ENCODE measurements around the gene KDM4E. TPM values are rescaled to one million over a fixed set of nuclear protein-coding genes. Genes with fewer than 3 reads are reported as not detected.
A peak's percentile ranks its signal among the peaks of the same experiment; 100 is the strongest.

KDM4E gene
- total RNA-seq, 2 donors from 2014 or later = not detected

DNA sequence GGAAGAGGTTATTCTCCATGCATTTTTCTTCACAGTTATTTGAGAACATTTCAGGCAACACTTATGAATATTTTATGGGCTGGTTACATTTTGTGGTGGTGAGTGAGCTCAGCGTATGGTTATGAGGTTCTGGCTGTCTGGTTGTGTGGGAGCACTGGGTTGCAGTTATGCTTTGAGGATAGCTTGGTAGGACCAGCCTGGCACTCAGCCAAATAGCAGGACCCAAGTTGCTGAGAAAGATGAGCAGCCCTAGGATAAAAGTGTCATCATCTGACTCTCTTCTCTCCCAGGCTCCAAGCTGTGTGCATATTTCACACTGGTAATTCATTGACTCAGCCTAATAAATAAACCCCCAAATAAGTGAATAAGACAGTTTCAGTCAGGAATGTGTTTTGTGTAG is 33.6 kb downstream of the KDM4E start:
- Mint-ChIP-seq H3K4me1 (no peaks in the 10 kb centered on the region), H3K4me3 (no peak overlapping the region), H3K36me3 (ENCODE audit: low read depth) (no peaks in the 10 kb centered on the region), H3K27me3 (peaks cover 55% of the 10 kb centered on the region), H3K27ac (no peak overlapping the region)
- ATAC-seq (no peak), DNase-seq (no peak)
- no peaks in the 10 kb centered on the region for H3K9me3 ChIP-seq (ENCODE audit: control insufficient read depth, low read length, poor library complexity, severe bottlenecking)

DNA sequence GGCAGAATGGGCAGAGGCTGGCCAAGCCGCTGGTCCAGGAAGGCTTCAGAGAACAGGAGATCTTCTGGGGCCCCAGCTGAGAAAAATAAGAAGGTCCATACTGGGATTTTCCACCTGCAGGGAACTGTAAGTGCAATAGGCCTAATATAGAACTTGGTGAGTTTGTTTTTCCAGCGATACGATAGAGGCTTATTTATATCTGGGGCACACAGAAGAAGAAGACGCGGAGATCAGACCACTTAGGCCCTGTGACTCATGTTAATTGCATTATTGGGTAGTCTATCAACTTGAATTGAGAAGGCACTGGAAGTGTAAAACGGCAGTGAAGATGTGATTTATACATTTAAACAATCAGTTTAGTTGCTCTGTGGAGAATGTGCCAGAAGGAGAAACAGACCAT is 34.0 kb downstream of the KDM4E start:
- H3K27me3 Mint-ChIP-seq = peaks cover 51% of the 10 kb centered on the region

DNA sequence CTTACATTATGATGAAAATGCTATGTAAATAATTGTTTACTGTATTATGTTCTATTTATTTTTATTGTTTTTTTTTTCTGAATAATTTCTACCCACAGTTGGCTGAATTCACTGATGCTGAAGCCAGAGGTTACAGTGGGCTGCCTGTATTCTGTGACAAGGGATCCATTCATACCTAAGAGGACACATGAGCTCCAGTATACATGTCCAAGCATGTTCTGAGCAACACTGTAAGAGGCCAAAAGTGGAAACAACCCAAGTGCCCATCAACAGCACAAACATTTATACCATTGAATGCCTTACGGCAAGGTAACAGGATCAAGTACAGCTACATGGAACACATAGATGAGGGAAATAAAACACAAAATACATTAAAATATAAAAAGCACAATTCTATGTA is 40.3 kb downstream of the KDM4E start:
- peaks cover 13% of the 10 kb centered on the region for H3K4me1 Mint-ChIP-seq
- H3K9me3 ChIP-seq (ENCODE audit: control insufficient read depth, low read length, poor library complexity, severe bottlenecking) = no peaks in the 10 kb centered on the region
- peaks cover 16% of the 10 kb centered on the region for H3K27me3 Mint-ChIP-seq
- H3K4me3 Mint-ChIP-seq = no peak overlapping the region
- no peak overlapping the region for H3K27ac Mint-ChIP-seq
- DNase-seq (no peak), ATAC-seq (no peak)
- peaks cover 5% of the 10 kb centered on the region for H3K36me3 Mint-ChIP-seq (ENCODE audit: low read depth)

More for the DNA sequence above, 34.0 kb downstream of the KDM4E start:
- Mint-ChIP-seq H3K4me1 (no peaks in the 10 kb centered on the region), H3K27ac (no peak overlapping the region), H3K4me3 (no peak overlapping the region), H3K36me3 (ENCODE audit: low read depth) (no peaks in the 10 kb centered on the region)
- no peaks in the 10 kb centered on the region for H3K9me3 ChIP-seq (ENCODE audit: control insufficient read depth, low read length, poor library complexity, severe bottlenecking)
- ATAC-seq (no peak), DNase-seq (no peak)

DNA sequence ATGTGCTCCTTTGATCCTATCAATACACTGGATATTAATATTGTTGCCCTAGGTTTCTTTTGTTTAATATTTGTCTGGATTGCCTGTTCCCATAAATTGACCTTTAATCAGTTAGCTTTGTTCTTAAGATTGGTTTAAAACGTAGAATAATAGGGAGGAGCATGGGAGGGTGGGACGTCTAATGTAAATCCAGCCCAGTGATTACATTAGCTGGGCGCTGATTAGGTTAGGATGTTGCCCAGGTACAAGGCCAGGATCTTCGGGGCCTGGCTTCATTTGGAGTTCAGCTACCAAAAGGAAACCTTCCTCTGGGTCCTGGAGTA is 41.6 kb downstream of the KDM4E start, which contains the start of gene SRSF8:
SRSF8 (plus strand) TSS at position 204 of the 323 bp plus-strand sequence. CDS start 308 bp downstream, outside the sequence.
- peaks cover 5% of the 10 kb centered on the region for H3K36me3 Mint-ChIP-seq (ENCODE audit: low read depth)
- H3K27me3 Mint-ChIP-seq = peaks cover 8% of the 10 kb centered on the region
- ATAC-seq (peak; percentile 22), DNase-seq (no peak)
- peak within 1 kb of the TSS; percentile 98 for H3K27ac Mint-ChIP-seq
- no peaks in the 10 kb centered on the region for H3K9me3 ChIP-seq (ENCODE audit: control insufficient read depth, low read length, poor library complexity, severe bottlenecking)
- peak within 1 kb of the TSS; percentile 99 for H3K4me3 Mint-ChIP-seq
- peaks cover 21% of the 10 kb centered on the region for H3K4me1 Mint-ChIP-seq

DNA sequence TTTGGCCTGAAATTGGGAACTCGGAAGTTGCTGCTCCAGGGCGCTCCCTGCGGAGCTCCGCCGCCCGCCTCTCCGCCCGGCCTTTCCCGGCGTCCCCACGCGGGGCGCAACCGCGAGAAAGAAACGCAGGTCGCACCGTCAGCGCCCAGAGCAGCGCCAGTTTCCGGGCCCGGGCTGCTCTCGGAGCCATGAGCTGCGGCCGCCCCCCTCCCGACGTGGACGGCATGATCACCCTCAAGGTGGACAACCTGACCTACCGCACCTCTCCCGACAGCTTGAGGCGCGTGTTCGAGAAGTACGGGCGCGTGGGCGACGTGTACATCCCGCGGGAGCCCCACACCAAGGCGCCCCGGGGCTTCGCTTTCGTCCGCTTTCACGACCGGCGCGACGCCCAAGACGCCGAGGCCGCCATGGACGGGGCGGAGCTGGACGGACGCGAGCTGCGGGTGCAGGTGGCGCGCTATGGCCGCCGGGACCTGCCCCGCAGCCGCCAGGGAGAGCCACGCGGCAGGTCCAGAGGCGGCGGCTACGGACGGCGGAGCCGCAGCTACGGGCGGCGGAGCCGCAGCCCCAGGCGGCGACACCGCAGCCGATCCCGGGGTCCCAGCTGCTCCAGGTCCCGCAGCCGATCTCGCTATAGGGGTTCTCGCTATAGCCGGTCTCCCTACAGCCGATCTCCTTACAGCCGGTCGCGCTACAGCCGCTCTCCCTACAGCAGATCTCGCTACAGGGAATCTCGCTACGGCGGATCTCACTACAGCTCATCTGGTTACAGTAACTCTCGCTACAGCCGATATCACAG is 42.2 kb downstream of the KDM4E start:
- Mint-ChIP-seq H3K4me3 (peak overlapping the region; percentile 99), H3K27me3 (peaks cover 8% of the 10 kb centered on the region), H3K27ac (peak overlapping the region; percentile 98), H3K4me1 (peaks cover 21% of the 10 kb centered on the region), H3K36me3 (ENCODE audit: low read depth) (peaks cover 5% of the 10 kb centered on the region)
- no peaks in the 10 kb centered on the region for H3K9me3 ChIP-seq (ENCODE audit: control insufficient read depth, low read length, poor library complexity, severe bottlenecking)
- peak; percentile 59 to 66 (median 61) for DNase-seq
- ATAC-seq = peak; percentile 74

DNA sequence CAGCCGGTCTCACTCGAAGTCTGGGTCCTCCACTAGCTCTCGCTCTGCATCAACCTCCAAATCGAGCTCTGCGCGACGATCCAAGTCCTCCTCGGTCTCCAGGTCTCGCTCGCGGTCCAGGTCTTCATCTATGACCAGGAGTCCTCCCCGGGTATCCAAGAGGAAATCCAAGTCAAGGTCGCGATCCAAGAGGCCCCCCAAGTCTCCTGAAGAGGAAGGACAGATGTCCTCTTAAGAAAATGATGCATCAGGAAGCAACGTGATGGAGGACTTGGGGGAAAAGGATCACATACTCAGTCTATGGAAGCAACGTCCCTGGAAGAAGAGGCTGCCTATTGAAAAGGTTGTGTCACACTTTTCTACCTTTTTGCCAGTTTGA is 42.8 kb downstream of the KDM4E start:
- Mint-ChIP-seq H3K4me3 (peak overlapping the region; percentile 99), H3K4me1 (peaks cover 25% of the 10 kb centered on the region), H3K27me3 (peaks cover 2% of the 10 kb centered on the region), H3K27ac (peak overlapping the region; percentile 98), H3K36me3 (ENCODE audit: low read depth) (peaks cover 5% of the 10 kb centered on the region)
- ATAC-seq (no peak), DNase-seq (peak in 1 of 3 donors; percentile 27)
- H3K9me3 ChIP-seq (ENCODE audit: control insufficient read depth, low read length, poor library complexity, severe bottlenecking) = no peaks in the 10 kb centered on the region

DNA sequence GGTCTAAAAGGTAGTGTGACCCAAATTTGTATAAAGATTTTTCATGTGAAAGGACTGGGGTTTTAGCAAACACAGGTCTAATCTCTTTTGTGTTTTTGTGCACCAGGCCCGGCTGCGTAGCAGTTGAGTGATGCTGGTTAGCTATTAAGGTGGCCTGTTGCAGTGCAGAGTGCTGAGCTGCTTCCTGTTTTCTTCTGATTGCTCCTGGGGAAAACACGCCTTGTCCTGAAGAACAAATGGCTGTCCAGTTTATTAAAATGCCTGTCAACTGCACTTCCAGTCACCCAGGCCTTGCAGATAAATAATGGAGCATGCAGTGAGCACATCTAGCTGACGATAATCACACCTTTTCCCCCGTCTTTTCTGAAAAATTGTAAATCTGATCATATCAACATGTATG is 43.5 kb downstream of the KDM4E start:
- peak overlapping the region; percentile 98 for H3K27ac Mint-ChIP-seq
- H3K36me3 Mint-ChIP-seq (ENCODE audit: low read depth) = peaks cover 5% of the 10 kb centered on the region
- ATAC-seq = peak; percentile 73
- H3K4me1 Mint-ChIP-seq = peaks cover 27% of the 10 kb centered on the region
- H3K9me3 ChIP-seq (ENCODE audit: control insufficient read depth, low read length, poor library complexity, severe bottlenecking) = no peaks in the 10 kb centered on the region
- H3K27me3 Mint-ChIP-seq = no peaks in the 10 kb centered on the region
- peak; percentile 27 to 50 (median 42) for DNase-seq
- H3K4me3 Mint-ChIP-seq = peak overlapping the region; percentile 99

DNA sequence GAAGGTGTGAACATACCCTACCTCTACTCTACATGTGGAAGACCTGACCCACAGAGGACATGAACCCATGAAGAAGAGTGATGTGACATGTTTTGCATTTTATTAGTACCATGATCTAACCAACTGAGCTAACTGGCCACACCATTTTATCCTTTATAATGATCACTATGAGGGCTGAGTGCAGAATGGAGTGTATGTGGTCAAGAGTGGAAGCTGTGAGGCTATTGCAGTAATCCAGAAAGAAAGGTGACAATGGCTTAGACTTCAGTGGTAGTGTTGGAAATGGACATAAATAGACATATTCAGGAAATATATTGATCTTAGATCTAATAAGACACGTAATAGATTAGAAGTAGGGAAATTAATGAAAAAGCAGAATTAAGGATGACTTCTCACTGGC is 45.4 kb downstream of the KDM4E start:
- ATAC-seq (no peak), DNase-seq (no peak)
- no peaks in the 10 kb centered on the region for H3K9me3 ChIP-seq (ENCODE audit: control insufficient read depth, low read length, poor library complexity, severe bottlenecking)
- no peaks in the 10 kb centered on the region for H3K27me3 Mint-ChIP-seq
- H3K4me3 Mint-ChIP-seq = peak overlapping the region; percentile 74
- peaks cover 5% of the 10 kb centered on the region for H3K36me3 Mint-ChIP-seq (ENCODE audit: low read depth)
- peak overlapping the region; percentile 98 for H3K27ac Mint-ChIP-seq
- peaks cover 29% of the 10 kb centered on the region for H3K4me1 Mint-ChIP-seq

DNA sequence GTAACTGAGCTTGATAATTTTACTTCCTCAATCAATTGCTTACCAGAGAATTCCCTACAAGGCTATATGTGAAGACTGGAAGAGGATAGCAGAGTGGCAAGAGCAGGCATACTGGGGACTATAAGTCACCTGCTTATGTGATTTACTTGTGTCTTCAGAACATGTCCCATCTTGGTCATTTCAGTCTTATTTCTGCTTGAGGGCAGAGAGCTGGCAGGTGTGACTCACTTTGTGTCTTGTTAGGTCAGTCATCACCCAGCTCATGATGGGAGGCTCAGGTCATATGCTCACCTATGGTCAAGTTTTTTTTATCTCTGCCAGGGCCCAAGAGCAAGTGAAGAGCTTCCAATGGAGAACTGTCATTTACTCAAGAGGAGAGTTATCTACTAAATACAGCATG is 47.9 kb downstream of the KDM4E start:
- no peaks in the 10 kb centered on the region for H3K9me3 ChIP-seq (ENCODE audit: control insufficient read depth, low read length, poor library complexity, severe bottlenecking)
- H3K27me3 Mint-ChIP-seq = peaks cover under 1% of the 10 kb centered on the region
- no peak overlapping the region for H3K4me3 Mint-ChIP-seq
- H3K27ac Mint-ChIP-seq = no peak overlapping the region
- H3K4me1 Mint-ChIP-seq = peaks cover 31% of the 10 kb centered on the region
- DNase-seq (no peak), ATAC-seq (no peak)
- H3K36me3 Mint-ChIP-seq (ENCODE audit: low read depth) = peaks cover 3% of the 10 kb centered on the region

DNA sequence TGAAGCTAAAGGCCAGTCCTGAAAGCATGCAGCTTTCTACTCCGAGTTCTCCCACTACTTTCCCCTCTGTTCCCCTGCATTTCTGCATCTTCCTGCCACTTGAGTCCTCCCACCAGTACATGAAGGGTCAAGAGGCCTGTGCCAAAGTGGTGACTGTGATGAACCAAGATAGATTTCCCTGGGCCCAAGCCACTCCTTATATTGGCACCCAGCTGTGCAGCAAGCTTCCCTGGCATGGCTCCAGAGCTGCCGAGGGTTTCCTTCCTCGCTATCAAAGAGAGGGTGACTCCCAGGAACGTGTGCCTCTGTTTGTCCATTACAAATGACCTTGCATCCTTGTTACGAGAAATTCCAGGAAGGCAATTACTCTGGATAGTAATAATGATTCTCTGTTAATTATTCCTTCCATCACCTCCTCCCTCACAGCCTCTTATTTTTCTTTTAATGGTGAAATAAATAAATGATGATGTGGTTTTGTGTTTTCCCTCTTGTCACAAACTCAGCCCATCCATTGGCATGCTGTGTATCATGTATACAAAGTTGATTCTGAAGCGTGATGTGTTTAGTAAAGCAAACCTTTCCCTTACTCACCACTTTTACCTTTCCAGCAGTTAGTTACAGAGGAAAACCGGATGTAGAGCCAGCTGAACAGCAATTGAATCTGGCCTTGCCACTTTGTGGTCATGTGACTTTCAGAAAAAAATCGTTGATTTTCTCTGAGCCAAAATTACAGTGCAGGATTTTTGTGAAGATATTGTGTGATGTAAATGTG is 49.9 kb downstream of the KDM4E start:
- Mint-ChIP-seq H3K27ac (no peak overlapping the region), H3K4me1 (peaks cover 24% of the 10 kb centered on the region), H3K4me3 (no peak overlapping the region), H3K36me3 (ENCODE audit: low read depth) (no peaks in the 10 kb centered on the region), H3K27me3 (peaks cover 10% of the 10 kb centered on the region)
- H3K9me3 ChIP-seq (ENCODE audit: control insufficient read depth, low read length, poor library complexity, severe bottlenecking) = no peaks in the 10 kb centered on the region
- DNase-seq = no peak
- ATAC-seq = no peak

DNA sequence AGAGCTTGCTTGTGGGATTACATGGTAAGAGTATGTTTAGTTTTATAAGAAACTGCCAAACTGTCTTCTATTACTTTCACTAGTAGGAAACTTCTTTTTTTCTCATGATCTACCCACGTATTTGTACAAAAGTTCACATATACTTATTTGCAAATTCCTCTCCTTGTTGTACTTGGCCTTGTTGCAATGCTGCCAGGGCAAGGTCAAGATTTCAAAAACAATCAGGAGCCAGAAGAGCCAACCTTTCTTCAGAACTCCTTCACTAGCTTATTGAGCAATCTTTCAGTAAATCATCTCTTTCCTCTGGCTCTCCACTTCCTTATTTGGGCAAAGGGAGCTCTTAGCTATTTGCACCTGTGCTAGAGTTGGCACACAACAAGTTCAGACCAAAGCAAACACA is 51.4 kb downstream of the KDM4E start:
- peaks cover 10% of the 10 kb centered on the region for H3K27me3 Mint-ChIP-seq
- H3K27ac Mint-ChIP-seq = peak overlapping the region; percentile 43
- no peaks in the 10 kb centered on the region for H3K36me3 Mint-ChIP-seq (ENCODE audit: low read depth)
- ATAC-seq (no peak), DNase-seq (no peak)
- H3K4me3 Mint-ChIP-seq = no peak overlapping the region
- no peaks in the 10 kb centered on the region for H3K9me3 ChIP-seq (ENCODE audit: control insufficient read depth, low read length, poor library complexity, severe bottlenecking)
- H3K4me1 Mint-ChIP-seq = peaks cover 16% of the 10 kb centered on the region

DNA sequence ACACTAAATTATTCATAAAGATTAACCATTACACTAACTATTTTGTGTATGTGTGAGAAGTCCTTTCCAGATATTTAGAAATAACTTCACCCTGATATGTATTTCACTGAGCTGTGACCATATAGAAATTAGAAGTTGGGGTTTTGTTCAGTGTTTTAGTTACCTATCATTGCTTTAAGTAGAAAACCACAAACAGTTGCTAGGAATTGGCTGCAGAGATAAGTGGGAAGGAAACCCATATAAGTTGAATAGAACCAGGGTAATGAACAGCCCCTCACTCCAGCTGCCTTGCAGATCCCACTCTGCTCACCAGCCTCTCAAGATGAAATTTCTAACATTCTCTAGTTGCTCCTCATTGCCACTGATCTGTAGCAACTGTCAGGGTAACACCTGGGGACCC is 51.9 kb downstream of the KDM4E start:
- ATAC-seq (no peak), DNase-seq (no peak)
- H3K4me3 Mint-ChIP-seq = no peak overlapping the region
- H3K27me3 Mint-ChIP-seq = peaks cover 10% of the 10 kb centered on the region
- peaks cover 14% of the 10 kb centered on the region for H3K4me1 Mint-ChIP-seq
- H3K9me3 ChIP-seq (ENCODE audit: control insufficient read depth, low read length, poor library complexity, severe bottlenecking) = no peaks in the 10 kb centered on the region
- H3K27ac Mint-ChIP-seq = peak overlapping the region; percentile 43
- H3K36me3 Mint-ChIP-seq (ENCODE audit: low read depth) = no peaks in the 10 kb centered on the region
